GM18951 (cell line): ENCODE results near the gene PLS1.
"Not testable (repeated sequence)": the region's sequence is repeated elsewhere in the genome, so short reads cannot be mapped to it uniquely, and the experiment has no call there.

Experiments used
- POLR2A ChIP-seq: IDR thresholded peaks from 4 replicates; pipeline ENCODE4 v1.6.1; 2011; ENCODE audit warnings: mild to moderate bottlenecking; ENCODE audit not compliant: insufficient read length, insufficient read depth; ENCODE audit errors: extremely low read depth
- in situ Hi-C: fragments of 300-500 bp; cut with MboI; formaldehyde crosslinking; loops from one replicate; pipeline ENCODE4 v1.12.0; 2022; ENCODE audit warnings: low sequenced_read_pairs, mixed read lengths, inconsistent platforms; ENCODE audit not compliant: unreplicated experiment

The PLS1 gene, protein sequence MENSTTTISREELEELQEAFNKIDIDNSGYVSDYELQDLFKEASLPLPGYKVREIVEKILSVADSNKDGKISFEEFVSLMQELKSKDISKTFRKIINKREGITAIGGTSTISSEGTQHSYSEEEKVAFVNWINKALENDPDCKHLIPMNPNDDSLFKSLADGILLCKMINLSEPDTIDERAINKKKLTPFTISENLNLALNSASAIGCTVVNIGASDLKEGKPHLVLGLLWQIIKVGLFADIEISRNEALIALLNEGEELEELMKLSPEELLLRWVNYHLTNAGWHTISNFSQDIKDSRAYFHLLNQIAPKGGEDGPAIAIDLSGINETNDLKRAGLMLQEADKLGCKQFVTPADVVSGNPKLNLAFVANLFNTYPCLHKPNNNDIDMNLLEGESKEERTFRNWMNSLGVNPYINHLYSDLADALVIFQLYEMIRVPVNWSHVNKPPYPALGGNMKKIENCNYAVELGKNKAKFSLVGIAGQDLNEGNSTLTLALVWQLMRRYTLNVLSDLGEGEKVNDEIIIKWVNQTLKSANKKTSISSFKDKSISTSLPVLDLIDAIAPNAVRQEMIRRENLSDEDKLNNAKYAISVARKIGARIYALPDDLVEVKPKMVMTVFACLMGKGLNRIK

GRCh38 chr3:142595951-142596725 is at the start of gene PLS1:
Gene PLS1, plus strand, starts transcription at chr3:142596393. Its CDS starts 67,845 bp downstream, at chr3:142664238.
- in situ Hi-C loops = loop anchor here (25.0 kb wide), 1 partner anchor 391 kb away; no protein-coding TSS in a partner anchor
- TF ChIP-seq POLR2A = peak; percentile 73

DNA sequence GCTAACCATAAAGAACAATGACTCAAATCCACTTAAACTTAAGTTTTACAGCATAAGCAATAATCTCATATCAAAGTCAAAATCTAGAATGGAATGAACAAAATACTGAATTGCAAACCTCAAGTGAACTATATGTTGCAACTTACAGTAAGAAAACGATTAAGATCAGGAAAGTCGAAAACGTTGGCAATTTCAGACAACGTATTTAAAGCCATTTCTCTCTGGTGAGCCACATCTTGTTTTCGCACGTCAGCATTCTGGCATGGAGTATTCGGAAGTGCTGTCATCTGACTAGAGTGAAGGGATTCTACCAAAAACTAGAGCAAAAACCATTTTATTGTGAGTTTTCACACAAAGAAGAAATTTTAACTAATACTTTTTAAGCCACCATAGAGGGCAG is 46.2 kb upstream of the PLS1 start:
- no peak for TF ChIP-seq POLR2A
- in situ Hi-C loops = no loop called here

DNA sequence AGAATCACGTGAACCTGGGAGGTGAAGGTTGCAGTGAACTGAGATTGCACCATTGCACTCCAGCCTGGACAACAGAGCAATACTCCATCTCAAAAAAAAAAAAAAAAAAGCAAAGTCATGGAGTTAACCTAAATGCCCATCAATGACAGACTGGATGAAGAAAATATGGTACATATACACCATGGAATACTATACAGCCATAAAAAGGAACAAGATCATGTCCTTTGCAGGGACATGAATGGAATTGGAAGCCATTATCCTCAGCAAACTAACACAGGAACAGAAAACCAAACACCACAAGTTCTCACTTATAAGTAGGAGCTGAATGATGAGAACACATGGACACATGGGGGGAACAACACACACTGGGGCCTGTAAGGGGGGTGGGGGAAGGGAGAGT is 43.6 kb upstream of the PLS1 start:
- in situ Hi-C loops = not testable (repeated sequence)

DNA sequence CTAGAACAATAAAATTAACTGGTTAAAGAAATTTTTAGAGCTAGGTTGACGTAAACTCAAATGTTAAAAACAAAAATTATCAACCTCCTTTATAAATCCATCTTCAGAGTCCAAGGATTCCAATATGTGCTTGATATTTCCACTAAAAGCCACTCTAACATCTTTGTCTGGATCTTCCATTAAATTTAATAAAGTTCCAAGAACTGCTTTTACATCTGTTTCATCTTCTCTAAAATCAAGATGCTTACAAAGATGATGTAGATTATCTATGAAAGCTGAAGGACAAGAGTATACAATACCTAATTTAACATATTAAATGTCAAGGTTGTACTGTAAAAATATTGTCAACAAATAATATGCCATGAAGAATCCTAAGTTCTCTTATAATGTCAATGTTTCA is 42.5 kb upstream of the PLS1 start:
- no peak for TF ChIP-seq POLR2A
- in situ Hi-C loops = no loop called here

- in situ Hi-C loops = no loop called here
- TF ChIP-seq POLR2A = no peak
Observed at GRCh38 chr3:142560118-142560517, 36.1 kb upstream of the PLS1 start.

DNA sequence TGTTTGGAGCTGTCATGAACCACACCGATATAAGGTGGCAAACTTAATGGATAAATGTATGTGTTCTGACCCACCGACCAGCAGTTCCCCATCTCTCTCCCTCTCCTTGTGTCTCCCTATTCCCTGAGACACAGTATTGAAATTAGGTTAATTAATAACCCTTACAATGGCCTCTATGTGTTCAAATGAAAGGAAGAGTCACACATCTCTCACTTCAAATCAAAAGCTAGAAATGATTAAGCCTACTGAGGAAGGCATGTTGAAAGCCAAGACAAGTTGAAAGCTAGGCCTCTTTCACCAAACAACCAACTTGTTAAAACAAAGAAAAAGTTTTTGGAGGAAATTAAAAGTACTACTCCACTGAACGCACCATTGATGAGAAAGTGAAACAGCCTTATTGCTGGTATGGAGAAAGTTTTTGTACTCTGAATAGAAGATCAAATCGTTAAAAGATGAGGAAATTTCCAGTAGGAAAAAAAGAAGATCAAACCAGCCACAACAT is 32.6 kb upstream of the PLS1 start:
- in situ Hi-C loops = no loop called here
- TF ChIP-seq POLR2A = no peak

DNA sequence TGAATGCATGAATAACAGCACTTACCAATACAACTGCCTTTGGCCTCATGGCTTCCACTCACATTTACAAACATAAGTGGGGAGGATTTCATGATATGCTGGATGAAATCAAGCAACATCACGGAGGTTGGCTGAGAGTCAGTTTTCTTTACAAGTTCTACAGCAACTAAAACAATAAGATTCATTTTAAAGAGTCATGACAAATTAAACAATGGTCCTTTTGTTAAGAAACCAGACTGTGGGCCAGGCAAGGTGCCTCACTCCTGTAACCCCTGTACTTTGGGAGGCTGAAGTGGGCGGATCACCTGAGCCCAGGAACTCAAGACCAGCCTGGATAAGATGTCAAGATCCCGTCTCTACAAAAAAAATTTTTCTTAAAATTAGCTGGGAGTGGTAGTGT is 30.1 kb upstream of the PLS1 start:
- no peak for TF ChIP-seq POLR2A
- in situ Hi-C loops = no loop called here

DNA sequence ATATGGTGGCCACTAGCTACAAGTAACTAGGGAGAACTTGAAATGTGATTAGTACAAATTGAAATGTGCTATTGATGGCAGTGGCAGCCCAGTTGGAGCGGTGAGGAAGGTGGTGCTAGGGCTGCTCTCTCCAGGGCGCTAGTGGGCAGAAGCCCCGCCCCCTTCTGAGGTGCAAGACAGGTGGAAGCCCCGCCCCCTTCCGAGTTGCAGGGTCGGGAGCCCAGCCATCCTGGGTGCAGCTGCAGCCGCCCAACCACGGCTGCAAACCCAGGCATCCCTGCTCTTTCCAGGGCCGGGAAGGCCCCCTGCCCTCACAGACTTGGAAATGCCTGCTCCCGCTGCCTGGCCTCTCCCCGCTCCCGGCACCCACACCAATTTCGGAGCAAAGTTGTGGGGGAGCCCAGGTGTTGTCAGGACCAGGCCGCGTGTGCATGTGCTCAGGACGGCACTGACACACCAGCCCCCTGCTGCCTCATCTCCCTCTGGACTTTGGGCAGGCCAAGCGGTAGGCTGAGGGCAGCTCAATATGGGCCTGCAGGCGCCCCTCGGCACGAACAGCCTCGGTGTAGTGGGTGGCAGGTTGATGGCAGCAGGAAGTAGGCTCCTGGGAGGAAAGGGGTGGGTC is 27.7 kb upstream of the PLS1 start:
- no peak for TF ChIP-seq POLR2A
- in situ Hi-C loops = no loop called here

DNA sequence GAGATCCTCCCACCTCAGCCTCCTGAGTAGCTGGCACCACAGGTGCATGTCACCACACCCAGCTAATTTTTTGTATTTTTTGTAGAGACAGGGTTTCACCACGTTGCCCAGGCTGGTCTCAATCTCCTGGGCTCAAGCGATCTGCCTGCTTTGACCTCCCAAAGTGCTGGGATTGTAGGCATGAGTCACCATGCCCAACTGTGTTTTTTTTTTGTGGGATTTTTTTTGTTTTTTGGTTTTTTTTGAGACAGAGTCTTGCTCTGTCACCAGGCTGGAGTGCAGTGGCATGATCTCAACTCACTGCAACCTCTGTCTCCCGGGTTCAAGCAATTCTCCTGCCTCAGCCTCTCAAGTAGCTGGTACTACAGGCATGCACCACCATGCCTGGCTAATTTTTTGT is 26.8 kb upstream of the PLS1 start:
- in situ Hi-C loops = not testable (repeated sequence)

DNA sequence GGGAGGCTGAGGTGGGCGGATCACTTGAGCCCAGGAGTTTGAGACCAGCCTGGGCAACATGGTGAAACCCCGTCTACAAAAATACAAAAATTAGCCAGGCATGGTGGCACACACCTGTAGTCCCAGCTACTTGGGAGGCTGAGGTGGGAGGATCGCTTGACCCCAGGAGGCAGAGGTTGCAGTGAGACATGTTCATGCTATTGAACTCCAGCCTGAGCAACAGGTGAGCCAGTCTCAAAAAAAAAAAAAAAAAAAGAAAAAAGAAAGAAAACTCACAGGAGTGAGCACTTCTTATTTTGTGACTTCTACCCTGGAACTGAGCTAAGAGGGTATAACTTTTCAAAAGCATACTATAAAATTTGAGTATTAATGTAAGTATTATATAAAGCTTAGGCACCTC is 22.0 kb upstream of the PLS1 start:
- in situ Hi-C loops = not testable (repeated sequence)

- in situ Hi-C loops = loop anchor here (25.0 kb wide), 1 partner anchor 413 kb away; no protein-coding TSS in a partner anchor
- no peak for TF ChIP-seq POLR2A
Observed at GRCh38 chr3:142574665-142575064, 21.5 kb upstream of the PLS1 start.

DNA sequence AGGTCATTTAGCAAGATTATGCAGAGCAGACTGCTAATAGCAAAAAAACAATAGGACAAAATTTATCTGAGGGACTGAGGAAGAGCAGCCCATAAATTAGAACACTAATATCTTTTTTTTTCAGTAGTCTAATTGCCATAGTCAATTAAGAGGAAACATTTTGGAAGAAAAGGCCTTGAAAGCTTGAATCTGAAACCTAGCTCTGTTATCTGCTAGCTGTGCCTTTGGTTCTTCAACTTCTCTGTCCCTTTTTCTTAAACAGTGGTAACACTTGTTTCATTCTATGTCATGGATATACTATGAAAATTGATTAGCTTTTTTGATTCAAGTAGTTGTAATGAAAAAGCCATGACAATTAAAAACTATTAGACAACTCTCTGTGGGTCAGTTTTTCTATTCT is 19.4 kb upstream of the PLS1 start:
- in situ Hi-C loops = loop anchor here (25.0 kb wide), 1 partner anchor 411 kb away; no protein-coding TSS in a partner anchor

GRCh38 chr3:142577696-142578328 is 18.4 kb upstream of the PLS1 start:
- no peak for TF ChIP-seq POLR2A
- in situ Hi-C loops = loop anchor here (25.0 kb wide), 1 partner anchor 409 kb away; no protein-coding TSS in a partner anchor

More for the DNA sequence above, 19.4 kb upstream of the PLS1 start:
- no peak for TF ChIP-seq POLR2A
